ENCODE results near the gene KIR3DL2.
"Not testable (repeated sequence)": the region's sequence is repeated elsewhere in the genome, so short reads cannot be mapped to it uniquely, and the experiment has no call there.

Gene KIR3DL2

DNA sequence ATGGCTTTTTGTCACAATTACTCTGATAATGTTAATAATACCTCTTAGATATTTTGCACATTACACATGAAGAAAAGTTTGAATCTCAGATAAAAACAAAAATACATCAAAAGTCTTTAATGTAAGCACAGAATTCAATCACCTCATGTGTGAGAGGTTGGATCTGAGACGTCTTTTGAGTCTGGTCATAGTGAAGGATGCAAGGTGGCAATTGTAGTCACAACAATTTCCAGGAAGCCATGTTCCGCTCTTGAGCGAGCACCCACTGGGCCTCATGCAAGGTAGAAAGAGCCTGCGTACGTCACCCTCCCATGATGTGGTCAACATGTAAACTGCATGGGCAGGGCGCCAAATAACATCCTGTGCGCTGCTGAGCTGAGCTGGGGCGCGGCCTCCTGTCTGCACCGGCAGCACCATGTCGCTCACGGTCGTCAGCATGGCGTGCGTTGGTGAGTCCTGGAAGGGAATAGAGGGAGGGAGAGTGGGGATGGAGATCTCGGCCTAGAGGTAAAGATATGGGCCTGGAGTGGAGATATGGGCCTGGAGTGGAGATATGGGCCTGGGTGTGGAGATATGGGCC, at the start of gene KIR3DL2:
Gene KIR3DL2, plus strand, starts transcription at position 383 of the 580 bp plus-strand sequence. Its CDS starts 33 bp downstream, at position 416.
- not testable (repeated sequence) for H3K9ac ChIP-seq (ENCODE audit: low read length); H3K4me2 ChIP-seq (ENCODE audit: low read length); H3K9me3 ChIP-seq (ENCODE audit: low read length)

DNA sequence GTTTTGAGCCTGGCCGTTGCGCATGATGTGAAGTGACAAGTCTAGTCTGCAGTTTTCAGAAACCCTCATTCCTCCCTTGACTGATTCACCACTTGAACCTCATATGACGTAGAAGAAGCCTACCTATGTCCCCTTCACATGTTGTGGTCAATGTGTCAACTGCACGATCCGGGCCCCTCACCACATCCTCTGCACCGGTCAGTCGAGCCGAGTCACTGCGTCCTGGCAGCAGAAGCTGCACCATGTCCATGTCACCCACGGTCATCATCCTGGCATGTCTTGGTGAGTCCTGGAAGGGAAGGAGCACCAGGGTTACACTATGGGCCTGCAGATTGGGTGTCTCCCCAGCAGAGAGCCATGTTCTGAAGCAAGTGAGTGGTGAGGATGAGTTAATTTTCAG, 46.8 kb upstream of the KIR3DL2 start, which contains the start of gene KIR2DL4:
Gene KIR2DL4, plus strand, starts transcription at position 201 of the 400 bp plus-strand sequence. Its CDS starts 42 bp downstream, at position 243.
- no peak within 1 kb of the TSS for H3K4me2 ChIP-seq (ENCODE audit: low read length)
- H3K27ac ChIP-seq (ENCODE audit: low read depth, low read length, poor library complexity, severe bottlenecking), result no peak within 1 kb of the TSS
- no peaks in the 10 kb centered on the region; the same call in 1 of the 2 replicates for H3K27me3 ChIP-seq (ENCODE audit: insufficient read depth, low read length)
- H3K36me3 ChIP-seq (ENCODE audit: insufficient read depth, low read length), result no peaks in the 10 kb centered on the region
- H3K4me3 ChIP-seq (ENCODE audit: low read depth, low read length, poor library complexity, severe bottlenecking), result no peak within 1 kb of the TSS
- H3F3A ChIP-seq (ENCODE audit: insufficient read depth, low read length), result no peaks in the 10 kb centered on the region
- H2AFZ ChIP-seq (ENCODE audit: low read length), result no peak within 1 kb of the TSS
- no peaks in the 10 kb centered on the region for H3K9me3 ChIP-seq (ENCODE audit: low read length)
- TF ChIP-seq EZH2 (IDR thresholded peaks at IDR 0.05; ENCODE audit: borderline replicate concordance, low read length) (no peak), CTCF (IDR thresholded peaks at IDR 0.05; ENCODE audit: low read length) (no peak)
- no peak within 1 kb of the TSS for H3K9ac ChIP-seq (ENCODE audit: low read length)
- H3K4me1 ChIP-seq (ENCODE audit: insufficient read depth, low read length, severe bottlenecking), result no peaks in the 10 kb centered on the region
- no peaks in the 10 kb centered on the region for H4K20me1 ChIP-seq (ENCODE audit: insufficient read depth, low read length)
- no peaks in the 10 kb centered on the region for H3K79me2 ChIP-seq (ENCODE audit: insufficient read depth, low read length)
- no peaks in the 10 kb centered on the region for H3K9me2 ChIP-seq (ENCODE audit: low read depth, low read length)

More for the DNA sequence above, at the start of gene KIR3DL2:
- not testable (repeated sequence) for H3K4me3 ChIP-seq (ENCODE audit: low read depth, low read length, poor library complexity, severe bottlenecking); H4K20me1 ChIP-seq (ENCODE audit: insufficient read depth, low read length); H3F3A ChIP-seq (ENCODE audit: insufficient read depth, low read length); H3K27me3 ChIP-seq (ENCODE audit: insufficient read depth, low read length); H3K27ac ChIP-seq (ENCODE audit: low read depth, low read length, poor library complexity, severe bottlenecking); H3K9me2 ChIP-seq (ENCODE audit: low read depth, low read length); H3K4me1 ChIP-seq (ENCODE audit: insufficient read depth, low read length, severe bottlenecking); H2AFZ ChIP-seq (ENCODE audit: low read length); H3K79me2 ChIP-seq (ENCODE audit: insufficient read depth, low read length); H3K36me3 ChIP-seq (ENCODE audit: insufficient read depth, low read length)

DNA sequence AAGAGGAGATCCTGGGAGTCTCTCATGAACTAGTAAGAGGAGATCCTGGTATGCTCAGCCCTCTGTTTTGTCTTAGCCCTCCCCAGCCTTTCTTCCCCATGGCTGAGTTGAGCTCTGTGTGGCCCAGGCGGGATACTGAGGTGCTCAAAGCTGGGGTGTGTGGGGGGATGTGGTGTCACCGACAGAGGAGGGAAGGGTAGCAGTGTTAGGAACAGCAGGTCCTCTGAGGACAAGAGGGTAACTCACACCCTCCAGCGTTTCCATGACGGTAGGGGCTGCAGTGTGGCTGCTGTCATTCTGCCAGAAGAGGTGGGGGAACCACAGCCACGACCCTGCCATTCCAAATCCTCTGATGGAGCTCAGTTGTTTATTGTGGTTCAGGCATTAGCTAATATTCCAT, 46.1 kb upstream of the KIR3DL2 start:
- Histone ChIP-seq H3K79me2 (ENCODE audit: insufficient read depth, low read length) (no peaks in the 10 kb centered on the region), H4K20me1 (ENCODE audit: insufficient read depth, low read length) (no peaks in the 10 kb centered on the region), H3K4me1 (ENCODE audit: insufficient read depth, low read length, severe bottlenecking) (no peaks in the 10 kb centered on the region), H3K4me3 (ENCODE audit: low read depth, low read length, poor library complexity, severe bottlenecking) (no peak overlapping the region), H3K9ac (ENCODE audit: low read length) (no peak overlapping the region), H3F3A (ENCODE audit: insufficient read depth, low read length) (no peaks in the 10 kb centered on the region), H3K27me3 (ENCODE audit: insufficient read depth, low read length) (no peaks in the 10 kb centered on the region; the same call in 1 of the 2 replicates), H3K9me2 (ENCODE audit: low read depth, low read length) (no peaks in the 10 kb centered on the region), H2AFZ (ENCODE audit: low read length) (no peak overlapping the region), H3K9me3 (ENCODE audit: low read length) (no peaks in the 10 kb centered on the region), H3K36me3 (ENCODE audit: insufficient read depth, low read length) (no peaks in the 10 kb centered on the region), H3K27ac (ENCODE audit: low read depth, low read length, poor library complexity, severe bottlenecking) (no peak overlapping the region), H3K4me2 (ENCODE audit: low read length) (no peak overlapping the region)
- TF ChIP-seq EZH2 (IDR thresholded peaks at IDR 0.05; ENCODE audit: borderline replicate concordance, low read length) (no peak), CTCF (IDR thresholded peaks at IDR 0.05; ENCODE audit: low read length) (no peak)

DNA sequence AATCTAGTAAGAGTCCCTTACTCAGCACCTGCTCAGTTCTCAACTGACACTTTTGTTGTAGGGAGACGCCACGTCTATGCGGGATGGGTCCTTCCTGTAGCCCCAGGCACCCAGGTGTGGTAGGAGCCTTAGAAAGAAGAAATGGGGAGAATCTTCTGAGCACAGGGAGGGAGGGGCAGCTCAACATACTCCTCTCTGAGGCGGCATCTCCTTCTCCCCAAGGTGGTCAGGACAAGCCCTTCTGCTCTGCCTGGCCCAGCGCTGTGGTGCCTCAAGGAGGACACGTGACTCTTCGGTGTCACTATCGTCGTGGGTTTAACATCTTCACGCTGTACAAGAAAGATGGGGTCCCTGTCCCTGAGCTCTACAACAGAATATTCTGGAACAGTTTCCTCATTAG, 45.7 kb upstream of the KIR3DL2 start:
- Histone ChIP-seq H3K36me3 (ENCODE audit: insufficient read depth, low read length) (no peaks in the 10 kb centered on the region), H3K79me2 (ENCODE audit: insufficient read depth, low read length) (no peaks in the 10 kb centered on the region), H3K27ac (ENCODE audit: low read depth, low read length, poor library complexity, severe bottlenecking) (no peak overlapping the region), H3K9me3 (ENCODE audit: low read length) (no peaks in the 10 kb centered on the region), H3F3A (ENCODE audit: insufficient read depth, low read length) (no peaks in the 10 kb centered on the region), H3K9ac (ENCODE audit: low read length) (no peak overlapping the region), H3K4me2 (ENCODE audit: low read length) (no peak overlapping the region), H2AFZ (ENCODE audit: low read length) (no peak overlapping the region), H3K4me3 (ENCODE audit: low read depth, low read length, poor library complexity, severe bottlenecking) (no peak overlapping the region), H4K20me1 (ENCODE audit: insufficient read depth, low read length) (no peaks in the 10 kb centered on the region), H3K4me1 (ENCODE audit: insufficient read depth, low read length, severe bottlenecking) (no peaks in the 10 kb centered on the region), H3K27me3 (ENCODE audit: insufficient read depth, low read length) (no peaks in the 10 kb centered on the region; the same call in 1 of the 2 replicates), H3K9me2 (ENCODE audit: low read depth, low read length) (no peaks in the 10 kb centered on the region)
- no peak for TF ChIP-seq CTCF (IDR thresholded peaks at IDR 0.05; ENCODE audit: low read length)
- no peak for TF ChIP-seq EZH2 (IDR thresholded peaks at IDR 0.05; ENCODE audit: borderline replicate concordance, low read length)

All from OCI-LY1 (cell line).